Activated CD8-positive, alpha-beta memory T cell treated with anti-CD3 and anti-CD28 coated beads, Interleukin-2, amount 50 U/mL, for 24 hours (primary cell): ENCODE measurements around the gene FUBP3.
"Not testable (repeated sequence)": the region's sequence is repeated elsewhere in the genome, so short reads cannot be mapped to it uniquely, and the experiment has no call there.

Experiments used
- DNase-seq: peaks from one replicate; pipeline ENCODE4 v3.0.0-alpha.2; 2020; ENCODE audit errors: extremely low read depth

The FUBP3 gene

GRCh38 chr9:130682421-130683121 is 103.2 kb downstream of the FUBP3 start:
- no peak for DNase-seq

- DNase-seq, result no peak
Observed at GRCh38 chr9:130685104-130685503, 105.7 kb downstream of the FUBP3 start.

- not testable (repeated sequence) for DNase-seq
Observed at GRCh38 chr9:130685945-130686344, 106.6 kb downstream of the FUBP3 start.

GRCh38 chr9:130687615-130688014 is 108.2 kb downstream of the FUBP3 start:
- DNase-seq, result no peak
